Chondrocyte (in vitro differentiated cells): Measurements from ENCODE around the gene SEMA5A. TPM values are rescaled to one million over a fixed set of nuclear protein-coding genes. Genes with fewer than 3 reads are reported as not detected.
A peak's percentile ranks its signal among the peaks of the same experiment; 100 is the strongest.

ENCODE experiments used
- DNase-seq: peaks from one replicate; pipeline ENCODE4 v3.0.0; 2021; ENCODE audit warnings: mixed read lengths, low spot score
- H3K27ac Mint-ChIP-seq: one replicate; pipeline ENCODE4 v1.8.0; 2021; ENCODE audit warnings: mild to moderate bottlenecking, moderate library complexity, mixed read lengths; ENCODE audit not compliant: unreplicated experiment
- H3K27me3 Mint-ChIP-seq: 2 replicates; pipeline ENCODE4 v1.8.0; 2021; ENCODE audit warnings: low read depth, mixed read lengths
- H3K36me3 Mint-ChIP-seq: 2 replicates; pipeline ENCODE4 v1.8.0; 2021; ENCODE audit warnings: low read depth, mixed read lengths
- H3K4me1 Mint-ChIP-seq: 2 replicates; pipeline ENCODE4 v1.8.0; 2021; ENCODE audit warnings: low read depth, mild to moderate bottlenecking, mixed read lengths
- H3K4me3 Mint-ChIP-seq: one replicate; pipeline ENCODE4 v1.8.0; 2021; ENCODE audit warnings: mild to moderate bottlenecking, moderate library complexity, mixed read lengths; ENCODE audit not compliant: unreplicated experiment
- H3K9me3 Mint-ChIP-seq: 2 replicates; pipeline ENCODE4 v1.8.0; 2021; ENCODE audit warnings: low read depth, mixed read lengths
- total RNA-seq: library from RNA; stranded (reverse); gene quantifications from 3 replicates; pipeline ENCODE4 v1.2.1, GENCODE V29; 2021
- TF ChIP-seq, protein P1 (sequence below): fragments of 200-600 bp; sonication (generic); IDR thresholded peaks from 2 replicates; pipeline ENCODE4 v1.5.0; 2021; ENCODE audit warnings: antibody characterized with exemption, mild to moderate bottlenecking, moderate library complexity

The SEMA5A gene
- total RNA-seq, 1 donor from 2014 or later, result 249 TPM

DNA sequence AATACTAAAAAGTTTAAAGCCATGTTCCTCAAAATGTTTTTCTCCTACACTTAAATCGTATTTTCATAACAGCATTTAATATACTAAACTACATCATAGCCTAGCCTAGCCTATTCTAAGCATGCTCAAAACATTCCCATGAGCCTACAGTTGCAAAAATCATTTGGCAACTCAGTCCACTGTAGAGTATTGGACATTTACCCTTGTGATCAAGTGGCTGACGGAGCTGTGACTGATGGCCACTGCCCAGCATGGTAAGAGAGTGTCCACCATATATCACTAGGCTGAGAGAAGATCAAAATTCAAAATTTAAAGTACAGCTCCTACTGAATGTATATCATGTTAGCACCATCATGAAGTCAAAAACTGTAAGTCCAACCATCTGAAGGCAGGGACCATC, 30.9 kb downstream of the SEMA5A start:
- no peaks in the 10 kb centered on the region for H3K9me3 Mint-ChIP-seq
- no peaks in the 10 kb centered on the region for H3K27me3 Mint-ChIP-seq
- no peak overlapping the region for H3K27ac Mint-ChIP-seq
- DNase-seq, result no peak
- TF ChIP-seq, protein P1, sequence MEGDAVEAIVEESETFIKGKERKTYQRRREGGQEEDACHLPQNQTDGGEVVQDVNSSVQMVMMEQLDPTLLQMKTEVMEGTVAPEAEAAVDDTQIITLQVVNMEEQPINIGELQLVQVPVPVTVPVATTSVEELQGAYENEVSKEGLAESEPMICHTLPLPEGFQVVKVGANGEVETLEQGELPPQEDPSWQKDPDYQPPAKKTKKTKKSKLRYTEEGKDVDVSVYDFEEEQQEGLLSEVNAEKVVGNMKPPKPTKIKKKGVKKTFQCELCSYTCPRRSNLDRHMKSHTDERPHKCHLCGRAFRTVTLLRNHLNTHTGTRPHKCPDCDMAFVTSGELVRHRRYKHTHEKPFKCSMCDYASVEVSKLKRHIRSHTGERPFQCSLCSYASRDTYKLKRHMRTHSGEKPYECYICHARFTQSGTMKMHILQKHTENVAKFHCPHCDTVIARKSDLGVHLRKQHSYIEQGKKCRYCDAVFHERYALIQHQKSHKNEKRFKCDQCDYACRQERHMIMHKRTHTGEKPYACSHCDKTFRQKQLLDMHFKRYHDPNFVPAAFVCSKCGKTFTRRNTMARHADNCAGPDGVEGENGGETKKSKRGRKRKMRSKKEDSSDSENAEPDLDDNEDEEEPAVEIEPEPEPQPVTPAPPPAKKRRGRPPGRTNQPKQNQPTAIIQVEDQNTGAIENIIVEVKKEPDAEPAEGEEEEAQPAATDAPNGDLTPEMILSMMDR, result no peak
- peaks cover 10% of the 10 kb centered on the region for H3K36me3 Mint-ChIP-seq
- peaks cover 55% of the 10 kb centered on the region for H3K4me1 Mint-ChIP-seq
- no peak overlapping the region for H3K4me3 Mint-ChIP-seq

DNA sequence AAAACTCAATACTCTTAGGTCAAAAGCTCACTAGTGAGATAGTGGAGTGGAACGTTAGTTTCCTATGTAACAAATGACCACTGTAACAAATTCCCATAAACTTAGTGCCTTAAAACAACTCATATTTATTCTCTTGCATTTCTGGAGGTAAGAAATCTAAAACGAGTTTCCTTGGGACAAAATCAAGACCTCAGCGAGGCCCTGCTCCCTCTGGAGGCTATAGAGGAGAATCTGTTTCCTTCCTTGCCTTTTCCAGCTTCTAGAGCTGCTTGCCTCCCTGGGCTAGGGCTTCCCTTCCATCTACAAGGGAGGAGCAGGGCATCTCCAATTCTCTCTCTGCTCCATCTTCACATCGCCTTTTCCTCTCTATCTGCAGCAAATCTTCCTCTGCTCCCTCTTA, 32.0 kb downstream of the SEMA5A start:
- no peak overlapping the region for H3K4me3 Mint-ChIP-seq
- H3K27me3 Mint-ChIP-seq, result no peaks in the 10 kb centered on the region
- TF ChIP-seq, protein P1, result peak; percentile 69
- no peaks in the 10 kb centered on the region for H3K9me3 Mint-ChIP-seq
- no peak for DNase-seq
- no peak overlapping the region for H3K27ac Mint-ChIP-seq
- H3K36me3 Mint-ChIP-seq, result peaks cover 11% of the 10 kb centered on the region
- H3K4me1 Mint-ChIP-seq, result peaks cover 45% of the 10 kb centered on the region

DNA sequence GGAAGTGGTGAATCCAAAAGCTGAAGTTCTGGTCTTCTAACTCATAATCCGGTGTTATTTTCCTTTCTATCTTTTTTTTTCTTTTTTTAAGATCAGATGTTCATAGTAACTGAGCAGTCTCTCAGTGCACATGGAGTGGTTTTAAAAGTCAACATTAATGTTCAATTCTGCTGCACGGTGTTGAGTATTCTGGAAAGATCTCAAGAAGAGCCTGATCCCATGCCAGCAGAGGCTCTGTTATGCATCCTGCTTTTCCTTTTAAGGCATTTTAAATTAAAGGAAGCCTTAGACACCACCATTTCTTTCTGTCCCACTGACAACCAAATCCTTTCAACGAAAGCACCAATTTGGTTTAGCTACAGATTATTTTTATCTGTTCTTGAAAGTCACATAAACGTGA, 33.4 kb downstream of the SEMA5A start:
- Mint-ChIP-seq H3K4me1 (peaks cover 43% of the 10 kb centered on the region), H3K27ac (peak overlapping the region; percentile 68), H3K4me3 (peak overlapping the region; percentile 31), H3K36me3 (peaks cover 19% of the 10 kb centered on the region), H3K27me3 (no peaks in the 10 kb centered on the region), H3K9me3 (no peaks in the 10 kb centered on the region)
- TF ChIP-seq, protein P1, result no peak
- DNase-seq, result no peak

DNA sequence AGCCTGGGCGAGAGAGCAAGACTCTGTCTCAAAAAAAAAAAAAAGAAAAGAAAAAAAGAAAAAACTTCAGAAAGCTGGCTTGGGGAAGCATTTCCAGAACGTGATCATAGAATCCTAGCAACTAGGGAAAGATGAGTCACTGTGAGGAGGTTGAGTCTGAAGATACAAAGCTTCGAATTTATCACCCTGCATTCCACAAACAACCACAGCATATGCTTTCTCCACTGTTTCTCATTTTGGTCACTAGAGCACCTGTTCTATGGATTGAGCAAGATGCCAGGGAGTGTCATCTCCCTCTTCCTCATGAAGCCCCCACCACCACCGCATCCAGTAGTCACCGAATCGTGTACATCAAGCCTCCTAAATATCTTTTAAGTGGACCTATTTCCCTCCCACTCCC, 37.9 kb downstream of the SEMA5A start:
- DNase-seq, result no peak
- Mint-ChIP-seq H3K9me3 (no peaks in the 10 kb centered on the region), H3K36me3 (peaks cover 23% of the 10 kb centered on the region), H3K4me1 (peaks cover 31% of the 10 kb centered on the region), H3K4me3 (no peak overlapping the region), H3K27ac (no peak overlapping the region), H3K27me3 (no peaks in the 10 kb centered on the region)
- TF ChIP-seq, protein P1, result no peak

DNA sequence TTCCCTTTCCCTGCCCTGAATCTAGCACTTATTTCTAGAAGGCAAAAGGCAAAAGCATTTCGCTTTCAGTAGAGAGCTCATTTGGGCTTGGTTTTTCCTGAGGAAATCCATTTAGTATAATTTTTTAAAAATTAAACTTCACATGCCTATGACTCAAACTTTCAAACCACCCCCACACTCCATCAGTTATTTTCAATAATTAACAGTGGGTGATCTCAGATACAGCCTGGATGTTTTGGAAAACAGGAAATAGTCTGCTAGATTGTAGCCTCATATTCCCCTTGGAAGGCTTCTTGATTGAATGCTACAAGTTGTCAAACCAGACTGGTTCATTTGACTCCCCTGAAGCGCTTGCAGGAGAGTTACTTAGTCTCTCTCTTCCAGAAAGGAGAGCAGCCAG, 40.6 kb downstream of the SEMA5A start:
- H3K9me3 Mint-ChIP-seq, result no peaks in the 10 kb centered on the region
- H3K4me1 Mint-ChIP-seq, result peaks cover 37% of the 10 kb centered on the region
- no peak overlapping the region for H3K27ac Mint-ChIP-seq
- no peaks in the 10 kb centered on the region for H3K27me3 Mint-ChIP-seq
- H3K4me3 Mint-ChIP-seq, result no peak overlapping the region
- no peak for DNase-seq
- TF ChIP-seq, protein P1, result no peak
- H3K36me3 Mint-ChIP-seq, result peaks cover 28% of the 10 kb centered on the region
